ACHN (cell line): Measurements from ENCODE around the gene OR10Z1.

Experiments used
- DNase-seq: peaks from one replicate; pipeline ENCODE4 v3.0.0-alpha.2; 2015
- in situ Hi-C: cut with HindIII; loops from 2 replicates; pipeline ENCODE4 v1.10.0; 2017; ENCODE audit warnings: low sequenced_read_pairs, low pct_ligation_motif_present, low pct_unique_long_range_greater_than_20kb

OR10Z1 gene

GRCh38 chr1:158604968-158605367 is at the start of gene OR10Z1:
OR10Z1 (plus strand) TSS chr1:158605268; CDS start chr1:158606439, 1,171 bp downstream.
- no peak for DNase-seq
- in situ Hi-C loops, result no loop called here

DNA sequence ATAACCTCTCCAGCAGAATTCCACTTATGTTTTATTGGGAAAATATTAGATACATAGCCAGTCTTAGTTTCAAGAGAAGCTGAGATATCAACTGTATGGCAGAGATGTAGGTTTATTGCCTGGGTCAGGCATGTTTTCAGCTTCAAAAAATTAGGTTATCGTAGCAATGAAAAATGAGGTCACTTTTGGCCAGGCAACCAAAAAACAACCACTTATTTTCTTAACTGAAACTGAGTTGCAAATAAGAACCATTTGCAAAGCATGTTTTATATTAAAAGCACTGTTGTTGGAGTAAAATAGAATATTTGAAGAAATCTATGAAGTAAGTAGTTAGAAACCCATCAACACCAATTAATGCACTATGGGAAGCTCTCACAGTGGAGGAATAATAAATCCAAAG is 45.4 kb upstream of the OR10Z1 start:
- DNase-seq, result no peak
- in situ Hi-C loops, result no loop called here

GRCh38 chr1:158563853-158564252 is 41.2 kb upstream of the OR10Z1 start:
- in situ Hi-C loops, result no loop called here
- DNase-seq, result no peak

DNA sequence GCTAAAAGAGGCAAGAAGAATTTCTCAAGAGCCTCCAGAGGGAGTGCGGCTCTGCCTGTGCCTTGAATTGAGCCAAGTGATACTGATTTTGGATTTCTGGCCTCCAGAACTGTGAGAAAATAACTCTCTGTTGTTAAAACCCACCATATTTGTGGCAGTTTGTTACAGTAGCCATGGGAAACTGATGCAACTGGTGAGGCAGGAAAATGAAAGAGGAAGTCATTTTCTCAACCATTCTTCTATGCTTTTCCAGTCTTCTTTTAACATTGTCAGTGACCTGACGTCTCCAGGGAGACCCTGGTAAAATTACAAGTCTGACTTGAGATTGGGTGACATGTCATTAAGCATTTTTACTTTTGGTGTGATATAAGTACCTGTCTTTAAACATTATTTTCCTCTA is 40.5 kb upstream of the OR10Z1 start:
- in situ Hi-C loops, result no loop called here
- no peak for DNase-seq

- in situ Hi-C loops, result no loop called here
- no peak for DNase-seq
These were observed 34.6 kb upstream of the OR10Z1 start, which contains the start of gene OR6P1 for GRCh38 chr1:158570480-158570879. OR6P1 (minus strand) TSS chr1:158570580; CDS start chr1:158563604, 6,976 bp downstream.

- no peak for DNase-seq
These were observed 32.8 kb upstream of the OR10Z1 start for GRCh38 chr1:158572226-158572625.

GRCh38 chr1:158577561-158577960 is 27.5 kb upstream of the OR10Z1 start:
- in situ Hi-C loops, result no loop called here
- no peak for DNase-seq

More at GRCh38 chr1:158572226-158572625, 32.8 kb upstream of the OR10Z1 start:
- in situ Hi-C loops, result no loop called here

- in situ Hi-C loops, result no loop called here
These were observed 25.3 kb upstream of the OR10Z1 start, which contains the start of gene OR10X1 for GRCh38 chr1:158579733-158580132. OR10X1 (minus strand) TSS chr1:158579899; CDS start chr1:158579899, 0 bp downstream.

GRCh38 chr1:158583962-158584361 is 21.1 kb upstream of the OR10Z1 start:
- DNase-seq, result no peak
- in situ Hi-C loops, result no loop called here

More at GRCh38 chr1:158579733-158580132, 25.3 kb upstream of the OR10Z1 start, which contains the start of gene OR10X1:
- DNase-seq, result no peak

DNA sequence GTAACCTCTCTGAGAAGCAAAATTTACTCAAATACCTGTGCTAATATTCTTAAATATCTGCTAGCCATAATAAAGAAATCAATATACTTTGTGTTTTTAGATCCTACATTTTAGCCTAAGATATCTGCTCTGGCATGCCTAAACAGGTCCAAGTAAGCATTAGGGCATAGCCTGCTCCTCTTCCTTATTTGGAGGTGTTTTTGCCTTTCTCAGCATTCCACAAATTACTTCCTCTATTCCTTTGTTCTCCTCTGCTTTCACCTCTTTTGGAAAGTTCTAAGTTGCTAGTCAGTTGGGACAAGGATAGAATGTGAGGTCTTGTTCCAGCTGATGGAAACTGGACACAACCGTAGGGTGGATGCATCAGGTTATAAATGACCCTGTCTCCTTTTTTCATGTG is 18.1 kb upstream of the OR10Z1 start:
- in situ Hi-C loops, result no loop called here
- no peak for DNase-seq

DNA sequence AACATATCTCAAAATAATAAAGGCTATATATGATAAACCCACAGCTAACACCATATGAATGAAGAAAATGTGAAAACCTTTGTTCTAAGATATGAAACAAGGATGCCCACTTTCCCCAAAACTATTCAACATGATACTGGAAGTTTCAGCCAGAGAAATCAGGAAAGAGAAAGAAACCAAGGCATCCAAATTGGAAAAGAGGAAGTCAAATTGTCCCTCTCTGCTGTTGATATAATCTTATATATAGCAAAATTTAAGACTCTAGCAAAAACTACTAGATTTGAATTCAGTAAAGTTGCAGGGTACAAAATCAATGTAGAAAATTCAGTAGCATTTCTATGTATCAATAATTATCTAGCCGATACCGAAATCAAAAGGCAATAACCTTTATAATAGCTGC is 4.3 kb upstream of the OR10Z1 start:
- no peak for DNase-seq
- in situ Hi-C loops, result no loop called here

DNA sequence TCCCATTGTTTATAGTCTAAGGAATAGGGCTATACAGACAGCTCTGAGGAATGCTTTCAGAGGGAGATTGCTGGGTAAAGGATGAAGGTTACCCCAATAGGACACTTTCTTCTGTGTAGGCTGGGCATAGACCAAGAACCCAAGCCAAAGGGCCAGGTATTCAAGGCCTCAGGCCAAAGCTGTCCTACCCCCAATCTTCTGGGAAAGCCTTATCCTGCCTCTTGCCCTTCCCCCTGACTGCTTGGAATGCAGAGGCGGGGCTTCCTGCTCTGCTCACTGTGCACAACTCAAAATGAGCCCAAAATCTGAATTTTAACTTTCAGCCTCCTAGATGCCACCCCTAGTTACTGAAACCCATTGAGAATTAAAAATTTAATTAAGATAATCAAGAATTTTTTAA is 2.2 kb downstream of the OR10Z1 start:
- in situ Hi-C loops, result no loop called here
- no peak for DNase-seq

DNA sequence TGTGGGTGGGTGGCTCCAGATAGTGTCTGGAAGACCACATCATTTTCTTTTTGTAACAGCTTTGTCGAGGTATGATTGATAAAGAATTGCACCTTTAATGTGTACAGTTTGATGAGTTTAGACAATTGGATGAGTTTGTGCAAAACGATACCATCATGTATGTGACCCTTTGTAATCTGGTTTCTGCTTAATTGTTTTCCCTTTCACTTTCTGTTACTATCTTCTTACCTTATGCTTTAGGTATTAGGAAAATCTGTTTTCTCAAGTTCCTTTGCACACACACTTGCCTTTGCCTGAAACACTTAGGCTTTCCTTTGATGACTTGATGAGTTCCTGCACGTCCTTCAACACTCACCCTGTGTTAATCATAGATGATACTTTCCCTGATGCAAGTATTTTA is 6.8 kb downstream of the OR10Z1 start:
- DNase-seq, result no peak
- in situ Hi-C loops, result no loop called here

- in situ Hi-C loops, result no loop called here
- no peak for DNase-seq
These were observed 8.7 kb downstream of the OR10Z1 start for GRCh38 chr1:158613764-158614163.

GRCh38 chr1:158638146-158638545 is 33.1 kb downstream of the OR10Z1 start:
- DNase-seq, result no peak
- in situ Hi-C loops, result no loop called here

- in situ Hi-C loops, result no loop called here
- no peak for DNase-seq
These were observed 33.8 kb downstream of the OR10Z1 start for GRCh38 chr1:158638904-158639303.

- in situ Hi-C loops, result no loop called here
- DNase-seq, result no peak
These were observed 39.4 kb downstream of the OR10Z1 start for GRCh38 chr1:158644449-158644848.

DNA sequence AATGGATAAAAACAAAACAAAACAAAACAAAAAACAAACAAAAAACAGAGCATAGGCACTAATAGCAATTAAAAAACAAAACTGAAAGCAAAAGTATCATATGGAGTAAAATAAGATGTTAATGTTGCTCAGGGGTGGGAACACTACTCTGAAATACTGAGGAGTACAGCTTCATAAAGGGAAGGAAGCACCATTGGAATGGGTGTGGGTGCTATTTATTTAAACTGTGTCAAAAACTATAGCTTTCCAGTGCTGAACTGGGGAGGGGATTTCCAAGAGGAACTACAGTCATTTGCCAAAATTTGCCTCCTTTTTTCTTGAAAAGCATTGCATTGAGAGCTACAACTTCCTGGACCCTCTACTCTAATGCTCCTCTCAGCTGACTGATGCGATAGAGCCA is 41.4 kb downstream of the OR10Z1 start:
- in situ Hi-C loops, result no loop called here
- DNase-seq, result no peak

DNA sequence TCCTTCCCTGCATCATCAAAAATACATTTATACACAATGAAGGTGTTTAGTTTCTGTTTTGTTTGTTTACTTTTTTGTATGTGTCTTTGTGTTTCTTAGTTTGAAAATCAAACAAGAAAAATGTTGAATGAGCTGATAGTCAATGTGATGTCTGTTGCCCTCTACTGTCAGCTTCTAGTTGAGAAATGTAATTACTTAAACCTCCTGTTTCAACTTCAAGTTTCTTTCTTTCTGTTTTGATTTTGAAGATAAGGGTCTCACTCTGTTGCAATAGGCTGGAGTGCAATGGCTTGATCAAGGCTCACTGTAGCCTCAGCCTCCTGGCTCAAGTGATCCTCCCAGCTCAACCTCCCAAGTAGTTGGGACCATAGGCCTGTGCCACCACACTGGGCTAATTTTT is 44.0 kb downstream of the OR10Z1 start:
- in situ Hi-C loops, result no loop called here

DNA sequence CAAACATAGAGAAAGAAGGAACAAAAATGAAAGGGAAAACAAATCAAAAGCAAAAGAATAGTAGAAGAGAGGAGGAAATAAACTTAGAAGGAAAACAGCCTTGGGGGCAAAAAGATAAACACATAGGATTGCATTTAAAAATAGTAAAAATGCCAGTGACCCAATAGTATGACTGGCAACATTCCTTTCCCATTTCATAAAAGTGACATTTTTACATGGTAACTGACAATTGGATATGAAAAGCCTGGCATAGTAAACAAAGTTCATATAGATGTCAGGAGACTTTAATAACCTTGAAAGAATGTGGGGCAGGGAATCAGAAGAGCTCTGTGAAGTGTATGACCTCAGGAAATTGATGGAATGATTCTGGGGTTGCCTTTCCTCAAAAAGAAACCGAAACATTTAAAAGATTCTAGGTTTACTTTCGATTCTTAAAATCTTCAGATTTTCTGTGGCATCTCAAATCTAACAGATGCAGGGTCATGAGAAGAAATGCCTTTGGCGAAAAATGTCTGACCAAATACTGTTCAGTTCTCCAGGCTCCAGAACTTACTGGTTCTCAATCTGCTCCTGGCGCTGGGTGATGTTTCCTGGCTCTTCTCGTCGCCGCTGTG is 47.8 kb downstream of the OR10Z1 start:
- no peak for DNase-seq
- in situ Hi-C loops, result no loop called here

More for the DNA sequence above, 44.0 kb downstream of the OR10Z1 start:
- DNase-seq, result no peak
